GM19372 (cell line): ENCODE measurements around the gene METTL18.
"Not testable (repeated sequence)": the region's sequence is repeated elsewhere in the genome, so short reads cannot be mapped to it uniquely, and the experiment has no call there.

Experiments used
- ATAC-seq: cut with Tn5 transposase; IDR thresholded peaks from one replicate; pipeline ENCODE4 v1.9.1; 2021; ENCODE audit warnings: mild to moderate bottlenecking, low read depth, moderate library complexity; ENCODE audit not compliant: unreplicated experiment

Gene METTL18

GRCh38 chr1:169794530-169795416, at the start of gene METTL18:
Gene METTL18, minus strand, starts transcription at chr1:169794907. Its CDS starts 1,212 bp downstream, at chr1:169793695.
- peak; percentile 97 for ATAC-seq

- ATAC-seq, result no peak
Observed at GRCh38 chr1:169838942-169839341, 44.2 kb upstream of the METTL18 start.

GRCh38 chr1:169836198-169836597, 41.5 kb upstream of the METTL18 start:
- ATAC-seq, result no peak

GRCh38 chr1:169835647-169836046, 40.9 kb upstream of the METTL18 start:
- ATAC-seq, result no peak

GRCh38 chr1:169834869-169835268, 40.2 kb upstream of the METTL18 start:
- ATAC-seq, result no peak

- no peak for ATAC-seq
Observed at GRCh38 chr1:169833179-169833901, 38.6 kb upstream of the METTL18 start.

GRCh38 chr1:169829671-169830070, 35.0 kb upstream of the METTL18 start:
- no peak for ATAC-seq

GRCh38 chr1:169824153-169824552, 29.4 kb upstream of the METTL18 start:
- ATAC-seq, result no peak

- ATAC-seq, result no peak
Observed at GRCh38 chr1:169821500-169821899, 26.8 kb upstream of the METTL18 start.

- ATAC-seq, result no peak
Observed at GRCh38 chr1:169816617-169817016, 21.9 kb upstream of the METTL18 start.

GRCh38 chr1:169814265-169814664, 19.6 kb upstream of the METTL18 start:
- no peak for ATAC-seq

GRCh38 chr1:169812131-169812530, 17.4 kb upstream of the METTL18 start:
- ATAC-seq, result no peak

GRCh38 chr1:169811418-169812035, 16.8 kb upstream of the METTL18 start:
- not testable (repeated sequence) for ATAC-seq

GRCh38 chr1:169809370-169810095, 14.8 kb upstream of the METTL18 start:
- no peak for ATAC-seq

- ATAC-seq, result no peak
Observed at GRCh38 chr1:169804941-169805340, 10.2 kb upstream of the METTL18 start.

GRCh38 chr1:169802888-169803287, 8.2 kb upstream of the METTL18 start:
- no peak for ATAC-seq

- ATAC-seq, result no peak
Observed at GRCh38 chr1:169797281-169797680, 2.6 kb upstream of the METTL18 start.

- ATAC-seq, result no peak
Observed at GRCh38 chr1:169796274-169796810, 1.6 kb upstream of the METTL18 start.

GRCh38 chr1:169795687-169796086, 980 bp upstream of the METTL18 start:
- ATAC-seq, result no peak

GRCh38 chr1:169793730-169794129, 977 bp downstream of the METTL18 start:
- no peak for ATAC-seq
